Activated CD8-positive, alpha-beta T cell treated with anti-CD3 and anti-CD28 coated beads for 36 hours (primary cell): ENCODE measurements around the gene AKR1C2. TPM values are rescaled to one million over a fixed set of nuclear protein-coding genes. Genes with fewer than 3 reads are reported as not detected.

ENCODE experiments used
- ATAC-seq: fragments of 200-7000 bp; cut with Tn5 transposase; one replicate; pipeline ENCODE4 v1.10.0; 2021; ENCODE audit warnings: mild to moderate bottlenecking, moderate library complexity
- CTCF ChIA-PET: fragments of 350-600 bp; sonication (Branson Sonifier 250); formaldehyde crosslinking; loops from one replicate; lab custom pipeline; 2021; ENCODE audit warnings: antibody characterized with exemption; lab: Charles Lee
- POLR2A ChIA-PET: fragments of 350-600 bp; sonication (Branson Sonifier 250); formaldehyde crosslinking; loops from one replicate; lab custom pipeline; 2021; ENCODE audit warnings: antibody characterized with exemption; lab: Charles Lee
- DNase-seq: peaks from one replicate; pipeline ENCODE4 v3.0.0-alpha.2; 2020
- H3K27ac Mint-ChIP-seq: one replicate; pipeline ENCODE4 v1.8.0; 2021; ENCODE audit warnings: mild to moderate bottlenecking, mixed read lengths
- H3K27me3 Mint-ChIP-seq: one replicate; pipeline ENCODE4 v1.8.0; 2021; ENCODE audit warnings: mixed read lengths
- H3K36me3 Mint-ChIP-seq: one replicate; pipeline ENCODE4 v1.8.0; 2021; ENCODE audit warnings: low read depth, mixed read lengths
- H3K4me1 Mint-ChIP-seq: one replicate; pipeline ENCODE4 v1.8.0; 2021; ENCODE audit warnings: low read depth, mixed read lengths
- H3K4me3 Mint-ChIP-seq: one replicate; pipeline ENCODE4 v1.8.0; 2021; ENCODE audit warnings: mild to moderate bottlenecking, moderate library complexity, mixed read lengths
- H3K9me3 Mint-ChIP-seq: one replicate; pipeline ENCODE4 v1.8.0; 2021; ENCODE audit warnings: mixed read lengths
- intact Hi-C: fragments of 100-400 bp; cut with micrococcal nuclease; formaldehyde crosslinking; loops from one replicate; pipeline ENCODE4 v1.10.0; 2022
- total RNA-seq, 2 experiments: library from RNA; stranded (reverse); gene quantifications; one replicate each; pipeline ENCODE4 v1.2.3, GENCODE V29; 2021
- TF ChIP-seq, protein P1 (sequence below): fragments of 200-600 bp; IDR thresholded peaks from one replicate; pipeline ENCODE4 v1.8.0; 2022; ENCODE audit warnings: antibody characterized with exemption, mild to moderate bottlenecking

Gene AKR1C2
- total RNA-seq, 2 experiments from 2014 or later, result not detected

DNA sequence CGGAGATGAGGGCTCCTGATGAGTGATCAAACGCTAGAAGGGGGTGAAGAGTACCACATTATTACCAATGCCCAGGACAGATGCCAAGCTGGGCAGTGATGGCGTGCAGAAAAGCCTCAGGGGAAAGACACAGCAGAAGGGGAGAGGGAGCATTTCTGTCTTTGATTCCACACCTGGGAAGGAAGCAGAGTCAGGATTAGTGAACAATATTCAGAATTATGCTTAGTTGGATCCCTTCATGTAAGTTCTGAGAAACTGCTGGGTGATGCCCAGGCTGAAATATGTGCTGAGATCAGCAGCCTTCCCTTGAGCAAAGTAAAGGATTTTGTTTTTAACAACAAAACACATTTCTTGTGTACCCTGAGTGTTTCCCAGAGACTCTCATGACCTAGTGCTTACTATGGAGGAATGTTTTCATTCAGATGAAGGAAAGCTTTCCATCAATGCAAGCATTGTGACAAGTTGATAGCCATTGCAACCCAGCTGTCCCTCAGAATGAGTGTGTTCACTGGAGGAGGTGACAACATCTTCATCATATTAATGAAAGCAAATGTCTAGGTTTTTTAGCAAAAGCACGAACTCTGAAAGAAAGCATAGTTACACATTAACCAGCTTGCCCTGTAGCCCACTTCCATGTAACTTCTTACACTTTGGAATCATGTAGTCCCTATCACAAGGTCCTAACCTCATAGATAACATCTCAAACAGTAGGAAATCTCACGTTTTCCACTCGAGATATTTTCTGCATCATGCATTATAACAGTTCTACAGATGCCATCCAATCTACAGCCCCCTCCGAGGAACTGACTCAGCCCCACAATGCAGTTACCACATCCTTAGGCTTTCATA is 64.2 kb downstream of the AKR1C2 start:
- TF ChIP-seq, protein P1, sequence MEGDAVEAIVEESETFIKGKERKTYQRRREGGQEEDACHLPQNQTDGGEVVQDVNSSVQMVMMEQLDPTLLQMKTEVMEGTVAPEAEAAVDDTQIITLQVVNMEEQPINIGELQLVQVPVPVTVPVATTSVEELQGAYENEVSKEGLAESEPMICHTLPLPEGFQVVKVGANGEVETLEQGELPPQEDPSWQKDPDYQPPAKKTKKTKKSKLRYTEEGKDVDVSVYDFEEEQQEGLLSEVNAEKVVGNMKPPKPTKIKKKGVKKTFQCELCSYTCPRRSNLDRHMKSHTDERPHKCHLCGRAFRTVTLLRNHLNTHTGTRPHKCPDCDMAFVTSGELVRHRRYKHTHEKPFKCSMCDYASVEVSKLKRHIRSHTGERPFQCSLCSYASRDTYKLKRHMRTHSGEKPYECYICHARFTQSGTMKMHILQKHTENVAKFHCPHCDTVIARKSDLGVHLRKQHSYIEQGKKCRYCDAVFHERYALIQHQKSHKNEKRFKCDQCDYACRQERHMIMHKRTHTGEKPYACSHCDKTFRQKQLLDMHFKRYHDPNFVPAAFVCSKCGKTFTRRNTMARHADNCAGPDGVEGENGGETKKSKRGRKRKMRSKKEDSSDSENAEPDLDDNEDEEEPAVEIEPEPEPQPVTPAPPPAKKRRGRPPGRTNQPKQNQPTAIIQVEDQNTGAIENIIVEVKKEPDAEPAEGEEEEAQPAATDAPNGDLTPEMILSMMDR, result no peak
- Mint-ChIP-seq H3K36me3 (no peaks in the 10 kb centered on the region), H3K27me3 (no peaks in the 10 kb centered on the region), H3K9me3 (no peaks in the 10 kb centered on the region), H3K4me3 (no peak overlapping the region), H3K27ac (no peak overlapping the region), H3K4me1 (no peaks in the 10 kb centered on the region)
- POLR2A ChIA-PET, result no interaction called here
- CTCF ChIA-PET, result interaction anchor here (1.5 kb wide), 1 partner anchor 90 kb away, joined by 5 read pairs; no protein-coding TSS in a partner anchor
- no peak for ATAC-seq
- intact Hi-C loops, result no loop called here
- no peak for DNase-seq

Other genes with a start within 250 kb of the AKR1C2 start
- 1 to 10 TPM; 6.1 to 6.5 TPM for gene AKR1E2, start 177.7 kb downstream of the AKR1C2 start, total RNA-seq
- under 1 TPM; 0.45 to 0.56 TPM for gene AKR1C1, start 40.4 kb downstream of the AKR1C2 start, total RNA-seq
- gene AKR1C3, start 90.6 kb upstream of the AKR1C2 start, total RNA-seq, result under 1 TPM in 1 of 2 experiments, not detected in 1; 0.29 TPM
- gene AKR1C8, start 181.3 kb upstream of the AKR1C2 start, total RNA-seq, result not detected
- not detected for gene AKR1C4, start 193.0 kb upstream of the AKR1C2 start, total RNA-seq